HEK293 (cell line): ENCODE data around the gene SETD5.
A peak's percentile ranks its signal among the peaks of the same experiment; 100 is the strongest.

Experiments
- GFI1B ChIP-seq: fragments of 450-650 bp; formaldehyde crosslinking; IDR thresholded peaks from 2 replicates; pipeline ENCODE4 v1.5.1; 2016; ENCODE audit warnings: missing biosample characterization, missing genetic modification characterization
- GLI2 ChIP-seq: fragments of 450-650 bp; formaldehyde crosslinking; IDR thresholded peaks from 2 replicates; pipeline ENCODE4; 2017; ENCODE audit warnings: missing biosample characterization, missing genetic modification characterization, low read depth, borderline replicate concordance
- GLIS1 ChIP-seq: fragments of 450-650 bp; formaldehyde crosslinking; IDR thresholded peaks from 2 replicates; pipeline ENCODE4 v1.5.1; 2016; ENCODE audit warnings: missing biosample characterization, missing genetic modification characterization
- KLF9 ChIP-seq: fragments of 450-650 bp; formaldehyde crosslinking; IDR thresholded peaks from 2 replicates; pipeline ENCODE4 v1.5.1; 2016; ENCODE audit warnings: missing biosample characterization, missing genetic modification characterization, low read depth
- PRDM1 ChIP-seq: fragments of 450-650 bp; formaldehyde crosslinking; IDR thresholded peaks from 2 replicates; pipeline ENCODE4; 2016; ENCODE audit warnings: missing biosample characterization, missing genetic modification characterization
- RBAK ChIP-seq: fragments of 450-650 bp; formaldehyde crosslinking; IDR thresholded peaks from 2 replicates; pipeline ENCODE4 v1.5.1; 2016; ENCODE audit warnings: missing biosample characterization, missing genetic modification characterization
- SP2 ChIP-seq: fragments of 450-650 bp; formaldehyde crosslinking; IDR thresholded peaks from 2 replicates; pipeline ENCODE4 v1.5.1; 2016; ENCODE audit warnings: missing biosample characterization, missing genetic modification characterization
- SP3 ChIP-seq: fragments of 450-650 bp; formaldehyde crosslinking; IDR thresholded peaks from 2 replicates; pipeline ENCODE4 v1.5.1; 2016; ENCODE audit warnings: missing biosample characterization, missing genetic modification characterization
- WT1 ChIP-seq: fragments of 450-650 bp; formaldehyde crosslinking; IDR thresholded peaks from 2 replicates; pipeline ENCODE4 v1.5.1; 2016; ENCODE audit warnings: missing biosample characterization, missing genetic modification characterization
- YY2 ChIP-seq: fragments of 450-650 bp; formaldehyde crosslinking; IDR thresholded peaks from 2 replicates; pipeline ENCODE4 v1.5.1; 2016; ENCODE audit warnings: missing biosample characterization, missing genetic modification characterization
- ZBTB20 ChIP-seq: fragments of 450-650 bp; formaldehyde crosslinking; IDR thresholded peaks from 2 replicates; pipeline ENCODE4 v1.5.1; 2016; ENCODE audit warnings: missing biosample characterization, missing genetic modification characterization
- ZNF132 ChIP-seq: fragments of 450-650 bp; formaldehyde crosslinking; IDR thresholded peaks from 2 replicates; pipeline ENCODE4 v1.5.1; 2017; ENCODE audit warnings: missing biosample characterization, missing genetic modification characterization, borderline replicate concordance
- ZNF146 ChIP-seq: fragments of 450-650 bp; formaldehyde crosslinking; IDR thresholded peaks from 2 replicates; pipeline ENCODE4 v1.5.1; 2016; ENCODE audit warnings: missing biosample characterization, missing genetic modification characterization
- ZNF2 ChIP-seq: fragments of 450-650 bp; formaldehyde crosslinking; IDR thresholded peaks from 2 replicates; pipeline ENCODE4 v1.5.1; 2016; ENCODE audit warnings: missing biosample characterization, missing genetic modification characterization
- ZNF248 ChIP-seq: fragments of 450-650 bp; formaldehyde crosslinking; IDR thresholded peaks from 2 replicates; pipeline ENCODE4 v1.5.1; 2017; ENCODE audit warnings: missing biosample characterization, missing genetic modification characterization
- ZNF302 ChIP-seq: fragments of 450-650 bp; formaldehyde crosslinking; IDR thresholded peaks from 2 replicates; pipeline ENCODE4 v1.5.1; 2016; ENCODE audit warnings: missing biosample characterization, missing genetic modification characterization, low read depth
- ZNF311 ChIP-seq: fragments of 450-650 bp; formaldehyde crosslinking; IDR thresholded peaks from 2 replicates; pipeline ENCODE4 v1.5.1; 2017; ENCODE audit warnings: missing biosample characterization, missing genetic modification characterization, borderline replicate concordance
- ZNF473 ChIP-seq: fragments of 450-650 bp; formaldehyde crosslinking; IDR thresholded peaks from 2 replicates; pipeline ENCODE4 v1.5.1; 2017; ENCODE audit warnings: missing biosample characterization, missing genetic modification characterization
- ZNF600 ChIP-seq: fragments of 450-650 bp; formaldehyde crosslinking; IDR thresholded peaks from 2 replicates; pipeline ENCODE4 v1.5.1; 2016; ENCODE audit warnings: missing biosample characterization, missing genetic modification characterization
- ZNF623 ChIP-seq: fragments of 450-650 bp; formaldehyde crosslinking; IDR thresholded peaks from 2 replicates; pipeline ENCODE4 v1.5.1; 2016; ENCODE audit warnings: missing biosample characterization, missing genetic modification characterization
- ZNF629 ChIP-seq: fragments of 450-650 bp; formaldehyde crosslinking; IDR thresholded peaks from 2 replicates; pipeline ENCODE4 v1.5.1; 2017; ENCODE audit warnings: missing biosample characterization, missing genetic modification characterization
- ZNF660 ChIP-seq: fragments of 450-650 bp; IDR thresholded peaks from 2 replicates; pipeline ENCODE4 v1.5.1; 2018; ENCODE audit warnings: missing biosample characterization, mild to moderate bottlenecking, missing genetic modification characterization
- ZNF677 ChIP-seq: fragments of 450-650 bp; IDR thresholded peaks from 2 replicates; pipeline ENCODE4 v1.5.0; 2018; ENCODE audit warnings: missing biosample characterization, mild to moderate bottlenecking, missing genetic modification characterization, moderate library complexity
- ZNF785 ChIP-seq: fragments of 450-650 bp; formaldehyde crosslinking; IDR thresholded peaks from 2 replicates; pipeline ENCODE4 v1.5.1; 2016; ENCODE audit warnings: missing biosample characterization, missing genetic modification characterization
- ZNF837 ChIP-seq: fragments of 450-650 bp; formaldehyde crosslinking; IDR thresholded peaks from 2 replicates; pipeline ENCODE4 v1.5.1; 2016; ENCODE audit warnings: missing biosample characterization, missing genetic modification characterization
- TF ChIP-seq, protein P1 (sequence below): fragments of 450-650 bp; formaldehyde crosslinking; IDR thresholded peaks from 2 replicates; pipeline ENCODE4 v1.5.1; 2016; ENCODE audit warnings: missing biosample characterization, missing genetic modification characterization
- TF ChIP-seq, protein P2 (sequence below): fragments of 450-650 bp; formaldehyde crosslinking; IDR thresholded peaks from 2 replicates; pipeline ENCODE4 v1.5.1; 2016; ENCODE audit warnings: missing biosample characterization, missing genetic modification characterization
- TF ChIP-seq, protein P3 (sequence below): fragments of 450-650 bp; formaldehyde crosslinking; IDR thresholded peaks from 2 replicates; pipeline ENCODE4 v1.5.1; 2016; ENCODE audit warnings: missing biosample characterization, missing genetic modification characterization
- TF ChIP-seq, protein P4 (sequence below): fragments of 450-650 bp; formaldehyde crosslinking; IDR thresholded peaks from 2 replicates; pipeline ENCODE4 v1.5.1; 2016; ENCODE audit warnings: missing biosample characterization, missing genetic modification characterization, borderline replicate concordance
- TF ChIP-seq, protein P5 (sequence below): fragments of 450-650 bp; formaldehyde crosslinking; IDR thresholded peaks from 2 replicates; pipeline ENCODE4 v1.5.1; 2017; ENCODE audit warnings: missing biosample characterization, missing genetic modification characterization
- TF ChIP-seq, protein P6 (sequence below): fragments of 450-650 bp; formaldehyde crosslinking; IDR thresholded peaks from 2 replicates; pipeline ENCODE4 v1.5.1; 2016; ENCODE audit warnings: missing biosample characterization, missing genetic modification characterization

Gene SETD5

DNA sequence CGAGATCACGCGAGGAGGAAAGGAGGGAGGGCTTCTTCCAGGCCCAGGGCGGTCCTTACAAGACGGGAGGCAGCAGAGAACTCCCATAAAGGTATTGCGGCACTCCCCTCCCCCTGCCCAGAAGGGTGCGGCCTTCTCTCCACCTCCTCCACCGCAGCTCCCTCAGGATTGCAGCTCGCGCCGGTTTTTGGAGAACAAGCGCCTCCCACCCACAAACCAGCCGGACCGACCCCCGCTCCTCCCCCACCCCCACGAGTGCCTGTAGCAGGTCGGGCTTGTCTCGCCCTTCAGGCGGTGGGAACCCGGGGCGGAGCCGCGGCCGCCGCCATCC, 1.1 kb upstream of the SETD5 start (continued):
- TF ChIP-seq ZNF677 (no peak), YY2 (tag by site-specific recombination) (no peak), ZNF623 (tag by site-specific recombination) (no peak), WT1 (peak; percentile 94), ZBTB20 (tag by site-specific recombination) (peak; percentile 82), ZNF2 (tag by site-specific recombination) (no peak), RBAK (tag by site-specific recombination) (no peak), ZNF473 (tag by site-specific recombination) (no peak), ZNF248 (tag by site-specific recombination) (no peak), ZNF132 (no peak), SP2 (tag by site-specific recombination) (peak; percentile 71), ZNF600 (tag by site-specific recombination) (peak; percentile 67), ZNF837 (tag by site-specific recombination) (no peak), ZNF660 (tag by site-specific recombination) (no peak), ZNF311 (no peak), ZNF629 (tag by site-specific recombination) (peak; percentile 9; the same call in 1 of the 2 replicates), ZNF146 (no peak), PRDM1 (tag by site-specific recombination) (no peak), KLF9 (tag by site-specific recombination) (peak; percentile 20; the same call in 1 of the 2 replicates), SP3 (peak; percentile 66), GFI1B (tag by site-specific recombination) (no peak), ZNF785 (tag by site-specific recombination) (no peak), GLIS1 (no peak; the same call in 1 of the 2 replicates), ZNF302 (tag by site-specific recombination) (no peak), GLI2 (tag by site-specific recombination) (no peak)
- TF ChIP-seq, protein P1, sequence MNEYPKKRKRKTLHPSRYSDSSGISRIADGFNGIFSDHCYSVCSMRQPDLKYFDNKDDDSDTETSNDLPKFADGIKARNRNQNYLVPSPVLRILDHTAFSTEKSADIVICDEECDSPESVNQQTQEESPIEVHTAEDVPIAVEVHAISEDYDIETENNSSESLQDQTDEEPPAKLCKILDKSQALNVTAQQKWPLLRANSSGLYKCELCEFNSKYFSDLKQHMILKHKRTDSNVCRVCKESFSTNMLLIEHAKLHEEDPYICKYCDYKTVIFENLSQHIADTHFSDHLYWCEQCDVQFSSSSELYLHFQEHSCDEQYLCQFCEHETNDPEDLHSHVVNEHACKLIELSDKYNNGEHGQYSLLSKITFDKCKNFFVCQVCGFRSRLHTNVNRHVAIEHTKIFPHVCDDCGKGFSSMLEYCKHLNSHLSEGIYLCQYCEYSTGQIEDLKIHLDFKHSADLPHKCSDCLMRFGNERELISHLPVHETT (tag by site-specific recombination), result no peak
- TF ChIP-seq, protein P2, sequence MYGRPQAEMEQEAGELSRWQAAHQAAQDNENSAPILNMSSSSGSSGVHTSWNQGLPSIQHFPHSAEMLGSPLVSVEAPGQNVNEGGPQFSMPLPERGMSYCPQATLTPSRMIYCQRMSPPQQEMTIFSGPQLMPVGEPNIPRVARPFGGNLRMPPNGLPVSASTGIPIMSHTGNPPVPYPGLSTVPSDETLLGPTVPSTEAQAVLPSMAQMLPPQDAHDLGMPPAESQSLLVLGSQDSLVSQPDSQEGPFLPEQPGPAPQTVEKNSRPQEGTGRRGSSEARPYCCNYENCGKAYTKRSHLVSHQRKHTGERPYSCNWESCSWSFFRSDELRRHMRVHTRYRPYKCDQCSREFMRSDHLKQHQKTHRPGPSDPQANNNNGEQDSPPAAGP (tag by site-specific recombination), result 0 out of 2 replicates have a peak, but pooled peaks have one; percentile 19
- TF ChIP-seq, protein P3, sequence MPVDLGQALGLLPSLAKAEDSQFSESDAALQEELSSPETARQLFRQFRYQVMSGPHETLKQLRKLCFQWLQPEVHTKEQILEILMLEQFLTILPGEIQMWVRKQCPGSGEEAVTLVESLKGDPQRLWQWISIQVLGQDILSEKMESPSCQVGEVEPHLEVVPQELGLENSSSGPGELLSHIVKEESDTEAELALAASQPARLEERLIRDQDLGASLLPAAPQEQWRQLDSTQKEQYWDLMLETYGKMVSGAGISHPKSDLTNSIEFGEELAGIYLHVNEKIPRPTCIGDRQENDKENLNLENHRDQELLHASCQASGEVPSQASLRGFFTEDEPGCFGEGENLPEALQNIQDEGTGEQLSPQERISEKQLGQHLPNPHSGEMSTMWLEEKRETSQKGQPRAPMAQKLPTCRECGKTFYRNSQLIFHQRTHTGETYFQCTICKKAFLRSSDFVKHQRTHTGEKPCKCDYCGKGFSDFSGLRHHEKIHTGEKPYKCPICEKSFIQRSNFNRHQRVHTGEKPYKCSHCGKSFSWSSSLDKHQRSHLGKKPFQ (tag by site-specific recombination), result peak; percentile 89
- TF ChIP-seq, protein P4, sequence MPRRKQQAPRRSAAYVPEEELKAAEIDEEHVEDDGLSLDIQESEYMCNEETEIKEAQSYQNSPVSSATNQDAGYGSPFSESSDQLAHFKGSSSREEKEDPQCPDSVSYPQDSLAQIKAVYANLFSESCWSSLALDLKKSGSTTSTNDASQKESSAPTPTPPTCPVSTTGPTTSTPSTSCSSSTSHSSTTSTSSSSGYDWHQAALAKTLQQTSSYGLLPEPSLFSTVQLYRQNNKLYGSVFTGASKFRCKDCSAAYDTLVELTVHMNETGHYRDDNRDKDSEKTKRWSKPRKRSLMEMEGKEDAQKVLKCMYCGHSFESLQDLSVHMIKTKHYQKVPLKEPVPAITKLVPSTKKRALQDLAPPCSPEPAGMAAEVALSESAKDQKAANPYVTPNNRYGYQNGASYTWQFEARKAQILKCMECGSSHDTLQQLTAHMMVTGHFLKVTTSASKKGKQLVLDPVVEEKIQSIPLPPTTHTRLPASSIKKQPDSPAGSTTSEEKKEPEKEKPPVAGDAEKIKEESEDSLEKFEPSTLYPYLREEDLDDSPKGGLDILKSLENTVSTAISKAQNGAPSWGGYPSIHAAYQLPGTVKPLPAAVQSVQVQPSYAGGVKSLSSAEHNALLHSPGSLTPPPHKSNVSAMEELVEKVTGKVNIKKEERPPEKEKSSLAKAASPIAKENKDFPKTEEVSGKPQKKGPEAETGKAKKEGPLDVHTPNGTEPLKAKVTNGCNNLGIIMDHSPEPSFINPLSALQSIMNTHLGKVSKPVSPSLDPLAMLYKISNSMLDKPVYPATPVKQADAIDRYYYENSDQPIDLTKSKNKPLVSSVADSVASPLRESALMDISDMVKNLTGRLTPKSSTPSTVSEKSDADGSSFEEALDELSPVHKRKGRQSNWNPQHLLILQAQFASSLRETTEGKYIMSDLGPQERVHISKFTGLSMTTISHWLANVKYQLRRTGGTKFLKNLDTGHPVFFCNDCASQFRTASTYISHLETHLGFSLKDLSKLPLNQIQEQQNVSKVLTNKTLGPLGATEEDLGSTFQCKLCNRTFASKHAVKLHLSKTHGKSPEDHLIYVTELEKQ, result peak; percentile 25; the same call in 1 of the 2 replicates
- TF ChIP-seq, protein P5, sequence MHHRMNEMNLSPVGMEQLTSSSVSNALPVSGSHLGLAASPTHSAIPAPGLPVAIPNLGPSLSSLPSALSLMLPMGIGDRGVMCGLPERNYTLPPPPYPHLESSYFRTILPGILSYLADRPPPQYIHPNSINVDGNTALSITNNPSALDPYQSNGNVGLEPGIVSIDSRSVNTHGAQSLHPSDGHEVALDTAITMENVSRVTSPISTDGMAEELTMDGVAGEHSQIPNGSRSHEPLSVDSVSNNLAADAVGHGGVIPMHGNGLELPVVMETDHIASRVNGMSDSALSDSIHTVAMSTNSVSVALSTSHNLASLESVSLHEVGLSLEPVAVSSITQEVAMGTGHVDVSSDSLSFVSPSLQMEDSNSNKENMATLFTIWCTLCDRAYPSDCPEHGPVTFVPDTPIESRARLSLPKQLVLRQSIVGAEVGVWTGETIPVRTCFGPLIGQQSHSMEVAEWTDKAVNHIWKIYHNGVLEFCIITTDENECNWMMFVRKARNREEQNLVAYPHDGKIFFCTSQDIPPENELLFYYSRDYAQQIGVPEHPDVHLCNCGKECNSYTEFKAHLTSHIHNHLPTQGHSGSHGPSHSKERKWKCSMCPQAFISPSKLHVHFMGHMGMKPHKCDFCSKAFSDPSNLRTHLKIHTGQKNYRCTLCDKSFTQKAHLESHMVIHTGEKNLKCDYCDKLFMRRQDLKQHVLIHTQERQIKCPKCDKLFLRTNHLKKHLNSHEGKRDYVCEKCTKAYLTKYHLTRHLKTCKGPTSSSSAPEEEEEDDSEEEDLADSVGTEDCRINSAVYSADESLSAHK, result no peak
- TF ChIP-seq, protein P6, sequence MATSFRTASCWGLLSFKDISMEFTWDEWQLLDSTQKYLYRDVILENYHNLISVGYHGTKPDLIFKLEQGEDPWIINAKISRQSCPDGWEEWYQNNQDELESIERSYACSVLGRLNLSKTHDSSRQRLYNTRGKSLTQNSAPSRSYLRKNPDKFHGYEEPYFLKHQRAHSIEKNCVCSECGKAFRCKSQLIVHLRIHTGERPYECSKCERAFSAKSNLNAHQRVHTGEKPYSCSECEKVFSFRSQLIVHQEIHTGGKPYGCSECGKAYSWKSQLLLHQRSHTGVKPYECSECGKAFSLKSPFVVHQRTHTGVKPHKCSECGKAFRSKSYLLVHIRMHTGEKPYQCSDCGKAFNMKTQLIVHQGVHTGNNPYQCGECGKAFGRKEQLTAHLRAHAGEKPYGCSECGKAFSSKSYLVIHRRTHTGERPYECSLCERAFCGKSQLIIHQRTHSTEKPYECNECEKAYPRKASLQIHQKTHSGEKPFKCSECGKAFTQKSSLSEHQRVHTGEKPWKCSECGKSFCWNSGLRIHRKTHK (tag by site-specific recombination), result no peak
